Panc1 (cell line): ENCODE measurements around the gene RPS17. TPM values are rescaled to one million over a fixed set of nuclear protein-coding genes. Genes with fewer than 3 reads are reported as not detected.

Experiments
- ATAC-seq: fragments of 200-7000 bp; cut with Tn5 transposase; 2 replicates; pipeline ENCODE4 v1.9.1; 2020; ENCODE audit warnings: mild to moderate bottlenecking, moderate library complexity
- BruUV-seq: library from RNA; stranded (reverse); fragments of 400-500 nt; replicated peaks from 2 replicates; lab custom pipeline; 2021; lab: Mats Ljungman, UMichigan
- CTCF ChIA-PET: fragments of 300-600 bp; sonication (Branson Sonifier 250); formaldehyde crosslinking; loops from one replicate; lab custom pipeline; 2022; ENCODE audit warnings: antibody characterized with exemption; lab: Charles Lee
- POLR2A ChIA-PET: fragments of 300-600 bp; sonication (Branson Sonifier 250); formaldehyde crosslinking; loops from one replicate; lab custom pipeline; 2022; ENCODE audit warnings: antibody characterized with exemption; lab: Charles Lee
- DNase-seq: peaks from one replicate; pipeline ENCODE4 v3.0.0-alpha.2; 2010; ENCODE audit warnings: low read depth, low spot score
- H3K27ac ChIP-seq: 2 replicates; pipeline ENCODE4 v1.5.1; 2011; ENCODE audit warnings: mild to moderate bottlenecking, low read length, inconsistent platforms
- H3K27me3 ChIP-seq: fragments of 200-500 bp; sonication (Bioruptor generic); 2 replicates; pipeline ENCODE4 v1.6.0; 2014; ENCODE audit warnings: low read length, inconsistent platforms; ENCODE audit not compliant: control insufficient read depth, insufficient read depth
- H3K36me3 ChIP-seq: fragments of 200-500 bp; sonication (Bioruptor generic); 2 replicates; pipeline ENCODE4 v1.5.1; 2014; ENCODE audit warnings: inconsistent platforms, mild to moderate bottlenecking, low read length, moderate library complexity; ENCODE audit not compliant: control insufficient read depth, insufficient read depth
- H3K4me1 ChIP-seq: 2 replicates; pipeline ENCODE4 v1.5.1; 2011; ENCODE audit warnings: inconsistent platforms, mild to moderate bottlenecking, low read length, moderate library complexity; ENCODE audit not compliant: control insufficient read depth, insufficient read depth
- H3K4me3 ChIP-seq, 2 experiments: 2 replicates each; pipeline ENCODE4 v1.5.1; 2011 to 2012; ENCODE audit warnings: low read depth in 2 of 2, low read length in 2 of 2, mild to moderate bottlenecking in 2 of 2, inconsistent platforms in 1 of 2, moderate library complexity in 1 of 2
- H3K9me3 ChIP-seq: fragments of 200-500 bp; sonication (Bioruptor generic); 2 replicates; pipeline ENCODE4 v1.5.1; 2014; ENCODE audit warnings: low read depth, mild to moderate bottlenecking, inconsistent platforms, low read length, moderate library complexity; ENCODE audit not compliant: control insufficient read depth, insufficient read depth
- POLR2AphosphoS5 ChIP-seq: IDR thresholded peaks from 2 replicates; pipeline ENCODE4 v1.6.1; 2012; ENCODE audit warnings: mild to moderate bottlenecking, low read depth, low read length, moderate library complexity
- SIN3A ChIP-seq: IDR thresholded peaks from 2 replicates; pipeline ENCODE4 v1.6.1; 2012; ENCODE audit warnings: low read depth, mild to moderate bottlenecking, low read length, moderate library complexity, borderline replicate concordance; ENCODE audit not compliant: insufficient read depth
- TCF7L2 ChIP-seq: IDR thresholded peaks from 2 replicates; pipeline ENCODE4 v1.6.1; 2011; ENCODE audit warnings: mild to moderate bottlenecking, low read depth, low read length, inconsistent platforms
- in situ Hi-C: cut with HindIII; loops from 2 replicates; pipeline ENCODE4 v1.10.0; 2016; ENCODE audit warnings: low sequenced_read_pairs, low pct_unique_long_range_greater_than_20kb
- intact Hi-C: fragments of 100-400 bp; cut with micrococcal nuclease; formaldehyde crosslinking; loops from one replicate; pipeline ENCODE4 v1.10.0; 2022; ENCODE audit not compliant: unreplicated experiment
- total RNA-seq: library from RNA; stranded (reverse); gene quantifications from one replicate; pipeline ENCODE4 v1.2.1, GENCODE V29; 2021; ENCODE audit not compliant: unreplicated experiment
- TF ChIP-seq, protein P1 (sequence below): fragments of 450-650 bp; IDR thresholded peaks from 2 replicates; pipeline ENCODE4 v1.5.1; 2017; ENCODE audit warnings: mild to moderate bottlenecking
- TF ChIP-seq, protein P2 (sequence below), 2 experiments: IDR thresholded peaks; 2 replicates each; pipeline ENCODE4 v1.6.1; 2011 to 2012; ENCODE audit warnings: low read depth in 2 of 2, control low read depth in 1 of 2, low read length in 1 of 2, mild to moderate bottlenecking in 1 of 2, moderate library complexity in 1 of 2; ENCODE audit not compliant: insufficient read depth in 1 of 2

RPS17 gene
- total RNA-seq, 1 experiment from 2014 or later = 1,598 TPM

DNA sequence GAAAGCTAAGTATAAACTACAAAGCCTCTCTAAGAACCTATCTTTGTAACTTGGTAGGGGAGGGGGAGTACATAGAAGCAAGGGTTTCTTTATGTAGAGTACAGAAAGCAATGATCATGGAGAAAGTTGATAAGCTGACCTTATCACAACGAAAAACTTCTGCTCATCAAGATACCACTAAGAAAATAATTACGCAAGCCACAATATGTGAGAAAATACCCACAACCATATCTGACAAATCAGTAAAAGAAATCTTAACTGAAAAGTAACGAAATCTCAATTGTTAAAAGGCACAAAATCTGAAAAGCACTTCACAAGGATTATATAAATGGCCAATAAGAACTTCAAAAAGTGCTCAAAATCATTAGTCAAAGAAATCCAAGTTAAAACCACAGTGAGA, 35.1 kb upstream of the RPS17 start:
- H3K4me3 ChIP-seq = no peak overlapping the region
- H3K9me3 ChIP-seq = no peaks in the 10 kb centered on the region
- no peak overlapping the region for H3K27ac ChIP-seq
- no peaks in the 10 kb centered on the region for H3K36me3 ChIP-seq
- H3K27me3 ChIP-seq = no peaks in the 10 kb centered on the region
- no peak for DNase-seq
- ATAC-seq = no peak
- in situ Hi-C loops = no loop called here
- TF ChIP-seq TCF7L2 (no peak), POLR2AphosphoS5 (no peak), SIN3A (no peak)
- TF ChIP-seq, protein P1, sequence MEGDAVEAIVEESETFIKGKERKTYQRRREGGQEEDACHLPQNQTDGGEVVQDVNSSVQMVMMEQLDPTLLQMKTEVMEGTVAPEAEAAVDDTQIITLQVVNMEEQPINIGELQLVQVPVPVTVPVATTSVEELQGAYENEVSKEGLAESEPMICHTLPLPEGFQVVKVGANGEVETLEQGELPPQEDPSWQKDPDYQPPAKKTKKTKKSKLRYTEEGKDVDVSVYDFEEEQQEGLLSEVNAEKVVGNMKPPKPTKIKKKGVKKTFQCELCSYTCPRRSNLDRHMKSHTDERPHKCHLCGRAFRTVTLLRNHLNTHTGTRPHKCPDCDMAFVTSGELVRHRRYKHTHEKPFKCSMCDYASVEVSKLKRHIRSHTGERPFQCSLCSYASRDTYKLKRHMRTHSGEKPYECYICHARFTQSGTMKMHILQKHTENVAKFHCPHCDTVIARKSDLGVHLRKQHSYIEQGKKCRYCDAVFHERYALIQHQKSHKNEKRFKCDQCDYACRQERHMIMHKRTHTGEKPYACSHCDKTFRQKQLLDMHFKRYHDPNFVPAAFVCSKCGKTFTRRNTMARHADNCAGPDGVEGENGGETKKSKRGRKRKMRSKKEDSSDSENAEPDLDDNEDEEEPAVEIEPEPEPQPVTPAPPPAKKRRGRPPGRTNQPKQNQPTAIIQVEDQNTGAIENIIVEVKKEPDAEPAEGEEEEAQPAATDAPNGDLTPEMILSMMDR = no peak
- TF ChIP-seq, protein P2, sequence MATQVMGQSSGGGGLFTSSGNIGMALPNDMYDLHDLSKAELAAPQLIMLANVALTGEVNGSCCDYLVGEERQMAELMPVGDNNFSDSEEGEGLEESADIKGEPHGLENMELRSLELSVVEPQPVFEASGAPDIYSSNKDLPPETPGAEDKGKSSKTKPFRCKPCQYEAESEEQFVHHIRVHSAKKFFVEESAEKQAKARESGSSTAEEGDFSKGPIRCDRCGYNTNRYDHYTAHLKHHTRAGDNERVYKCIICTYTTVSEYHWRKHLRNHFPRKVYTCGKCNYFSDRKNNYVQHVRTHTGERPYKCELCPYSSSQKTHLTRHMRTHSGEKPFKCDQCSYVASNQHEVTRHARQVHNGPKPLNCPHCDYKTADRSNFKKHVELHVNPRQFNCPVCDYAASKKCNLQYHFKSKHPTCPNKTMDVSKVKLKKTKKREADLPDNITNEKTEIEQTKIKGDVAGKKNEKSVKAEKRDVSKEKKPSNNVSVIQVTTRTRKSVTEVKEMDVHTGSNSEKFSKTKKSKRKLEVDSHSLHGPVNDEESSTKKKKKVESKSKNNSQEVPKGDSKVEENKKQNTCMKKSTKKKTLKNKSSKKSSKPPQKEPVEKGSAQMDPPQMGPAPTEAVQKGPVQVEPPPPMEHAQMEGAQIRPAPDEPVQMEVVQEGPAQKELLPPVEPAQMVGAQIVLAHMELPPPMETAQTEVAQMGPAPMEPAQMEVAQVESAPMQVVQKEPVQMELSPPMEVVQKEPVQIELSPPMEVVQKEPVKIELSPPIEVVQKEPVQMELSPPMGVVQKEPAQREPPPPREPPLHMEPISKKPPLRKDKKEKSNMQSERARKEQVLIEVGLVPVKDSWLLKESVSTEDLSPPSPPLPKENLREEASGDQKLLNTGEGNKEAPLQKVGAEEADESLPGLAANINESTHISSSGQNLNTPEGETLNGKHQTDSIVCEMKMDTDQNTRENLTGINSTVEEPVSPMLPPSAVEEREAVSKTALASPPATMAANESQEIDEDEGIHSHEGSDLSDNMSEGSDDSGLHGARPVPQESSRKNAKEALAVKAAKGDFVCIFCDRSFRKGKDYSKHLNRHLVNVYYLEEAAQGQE (IDR thresholded peaks at IDR 0.05; ENCODE audit: insufficient read depth in 1 of 2, low read depth in 2 of 2, low read length in 1 of 2) = no peak
- no TSS peak for BruUV-seq
- no peaks in the 10 kb centered on the region for H3K4me1 ChIP-seq
- intact Hi-C loops = no loop called here
- CTCF ChIA-PET = no interaction called here
- POLR2A ChIA-PET = interaction anchor here (0.7 kb wide), 1 partner anchor 13 kb away, joined by 9 read pairs; no protein-coding TSS in a partner anchor

DNA sequence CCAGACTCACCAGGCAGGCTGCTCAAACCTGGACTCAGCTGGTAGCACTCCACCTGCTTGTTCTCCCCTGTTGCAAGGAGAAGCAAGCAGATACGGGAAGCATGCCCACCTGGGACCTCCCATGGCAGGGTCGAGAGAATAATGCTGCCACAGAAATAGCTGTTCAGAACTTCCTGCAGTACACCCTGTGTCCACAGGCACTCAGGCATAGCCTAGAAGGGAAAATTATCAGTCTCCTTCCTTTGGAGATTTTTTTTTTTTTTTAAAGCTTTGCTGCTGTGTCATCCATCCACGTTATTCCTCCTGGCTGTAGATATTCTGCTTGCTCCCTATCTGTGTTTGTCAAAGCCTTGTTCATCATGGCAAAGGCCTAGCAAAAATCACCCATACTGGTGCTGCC, 32.7 kb upstream of the RPS17 start:
- H3K4me3 ChIP-seq = no peak overlapping the region
- ATAC-seq = peak; percentile 17; the same call in 1 of the 2 replicates
- DNase-seq = no peak
- in situ Hi-C loops = no loop called here
- CTCF ChIA-PET = no interaction called here
- intact Hi-C loops = no loop called here
- POLR2A ChIA-PET = interaction anchor here (0.6 kb wide), 1 partner anchor 293 kb away, joined by 3 read pairs; no protein-coding TSS in a partner anchor
- no peaks in the 10 kb centered on the region for H3K36me3 ChIP-seq
- H3K4me1 ChIP-seq = no peaks in the 10 kb centered on the region
- H3K9me3 ChIP-seq = no peaks in the 10 kb centered on the region
- no peak overlapping the region for H3K27ac ChIP-seq
- TF ChIP-seq, protein P1 = no peak
- TF ChIP-seq TCF7L2 = no peak
- TF ChIP-seq POLR2AphosphoS5 = no peak
- TF ChIP-seq, protein P2 (IDR thresholded peaks at IDR 0.05; ENCODE audit: insufficient read depth in 1 of 2, low read depth in 2 of 2, low read length in 1 of 2) = no peak
- no peak for TF ChIP-seq SIN3A
- no TSS peak for BruUV-seq
- no peaks in the 10 kb centered on the region for H3K27me3 ChIP-seq
